ENCODE measurements around the gene GIMAP5.

- TF ChIP-seq EZH2phosphoT487 (IDR thresholded peaks at IDR 0.05; ENCODE audit: insufficient read depth, low read depth) (no peak), EZH2 (IDR thresholded peaks at IDR 0.05; ENCODE audit: insufficient read depth, poor library complexity, severe bottlenecking) (no peak)
Observed at GRCh38 chr7:150688630-150689029, 48.6 kb upstream of the GIMAP5 start.

All from GM23248 (cell line).